Adipocyte (in vitro differentiated cells): Measurements from ENCODE around the gene RPA1.

Source experiments
- DNase-seq: peaks from one replicate; pipeline ENCODE4 v3.0.0-alpha.2; 2015; ENCODE audit warnings: low read depth
- H3K27me3 ChIP-seq: replicated peaks from 2 replicates; pipeline ENCODE4 v1.7.0; 2013; ENCODE audit warnings: mild to moderate bottlenecking, low read length, moderate library complexity; ENCODE audit not compliant: control insufficient read depth, insufficient read depth
- H3K36me3 ChIP-seq: 2 replicates; pipeline ENCODE4 v1.7.0; 2013; ENCODE audit warnings: low read length, mild to moderate bottlenecking, moderate library complexity; ENCODE audit not compliant: control insufficient read depth, insufficient read depth, severe bottlenecking
- H3K4me1 ChIP-seq: 2 replicates; pipeline ENCODE4 v1.7.0; 2013; ENCODE audit warnings: mild to moderate bottlenecking, low read length, moderate library complexity; ENCODE audit not compliant: control insufficient read depth, insufficient read depth
- H3K4me3 ChIP-seq: 2 replicates; pipeline ENCODE4 v1.7.0; 2013; ENCODE audit warnings: mild to moderate bottlenecking, low read length, moderate library complexity
- H3K9ac ChIP-seq: 2 replicates; pipeline ENCODE4 v1.7.0; 2013; ENCODE audit warnings: mild to moderate bottlenecking, low read length, moderate library complexity
- H3K9me3 ChIP-seq: 2 replicates; pipeline ENCODE4 v1.7.0; 2013; ENCODE audit warnings: mild to moderate bottlenecking, low read length, moderate library complexity; ENCODE audit not compliant: control insufficient read depth

The RPA1 gene

GRCh38 chr17:1914661-1915083 lies 84.9 kb downstream of the RPA1 start:
- Histone ChIP-seq H3K4me3 (no peak overlapping the region), H3K27me3 (peaks cover 74% of the 10 kb centered on the region), H3K36me3 (no peaks in the 10 kb centered on the region), H3K4me1 (peaks cover 3% of the 10 kb centered on the region), H3K9me3 (no peaks in the 10 kb centered on the region), H3K9ac (no peak overlapping the region)
- DNase-seq, result no peak

DNA sequence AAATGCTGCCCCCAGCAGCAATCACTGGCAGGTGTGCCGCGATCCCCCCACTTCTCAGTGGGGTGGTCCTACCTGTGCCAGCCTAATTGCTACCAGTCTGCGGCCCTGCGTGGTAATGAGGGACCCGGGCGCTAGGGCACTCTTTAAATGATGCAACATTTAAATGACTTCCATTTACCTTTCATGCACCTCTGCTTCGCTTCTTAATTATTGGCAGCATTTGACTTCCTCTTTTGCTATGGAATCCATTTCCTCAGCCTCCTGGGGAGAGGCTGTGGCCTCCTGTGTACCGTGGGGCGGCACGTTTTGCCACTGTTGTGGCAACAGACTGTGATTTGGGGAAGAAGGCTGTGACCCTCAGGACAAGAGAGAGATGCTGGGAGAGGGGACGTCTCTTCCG lies 86.1 kb downstream of the RPA1 start:
- Histone ChIP-seq H3K4me3 (no peak overlapping the region), H3K36me3 (no peaks in the 10 kb centered on the region), H3K4me1 (no peaks in the 10 kb centered on the region), H3K27me3 (peaks cover 73% of the 10 kb centered on the region), H3K9ac (no peak overlapping the region), H3K9me3 (no peaks in the 10 kb centered on the region)
- no peak for DNase-seq

DNA sequence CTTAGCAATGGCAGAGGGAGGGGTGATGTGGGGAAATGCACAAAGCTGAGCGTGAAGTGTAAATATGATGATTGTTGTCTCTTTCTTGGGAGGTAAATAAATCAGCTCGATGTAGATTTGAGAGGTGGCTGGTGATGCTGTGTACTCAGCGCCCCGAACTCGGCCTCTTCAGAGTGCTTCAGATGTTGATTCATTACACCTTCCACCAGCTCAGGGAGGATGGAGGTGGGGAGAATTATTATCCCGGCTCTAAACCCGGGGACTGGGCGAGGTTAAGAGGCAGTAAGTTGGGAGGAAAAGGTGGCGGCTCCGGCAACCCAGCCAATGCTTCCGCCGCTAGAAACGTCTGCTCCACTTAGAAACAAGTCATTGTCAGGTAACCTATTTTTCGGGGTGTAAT lies 86.5 kb downstream of the RPA1 start:
- no peak for DNase-seq
- no peaks in the 10 kb centered on the region for H3K4me1 ChIP-seq
- H3K9me3 ChIP-seq, result no peaks in the 10 kb centered on the region
- H3K36me3 ChIP-seq, result no peaks in the 10 kb centered on the region
- H3K9ac ChIP-seq, result no peak overlapping the region
- H3K4me3 ChIP-seq, result no peak overlapping the region
- peaks cover 70% of the 10 kb centered on the region for H3K27me3 ChIP-seq

DNA sequence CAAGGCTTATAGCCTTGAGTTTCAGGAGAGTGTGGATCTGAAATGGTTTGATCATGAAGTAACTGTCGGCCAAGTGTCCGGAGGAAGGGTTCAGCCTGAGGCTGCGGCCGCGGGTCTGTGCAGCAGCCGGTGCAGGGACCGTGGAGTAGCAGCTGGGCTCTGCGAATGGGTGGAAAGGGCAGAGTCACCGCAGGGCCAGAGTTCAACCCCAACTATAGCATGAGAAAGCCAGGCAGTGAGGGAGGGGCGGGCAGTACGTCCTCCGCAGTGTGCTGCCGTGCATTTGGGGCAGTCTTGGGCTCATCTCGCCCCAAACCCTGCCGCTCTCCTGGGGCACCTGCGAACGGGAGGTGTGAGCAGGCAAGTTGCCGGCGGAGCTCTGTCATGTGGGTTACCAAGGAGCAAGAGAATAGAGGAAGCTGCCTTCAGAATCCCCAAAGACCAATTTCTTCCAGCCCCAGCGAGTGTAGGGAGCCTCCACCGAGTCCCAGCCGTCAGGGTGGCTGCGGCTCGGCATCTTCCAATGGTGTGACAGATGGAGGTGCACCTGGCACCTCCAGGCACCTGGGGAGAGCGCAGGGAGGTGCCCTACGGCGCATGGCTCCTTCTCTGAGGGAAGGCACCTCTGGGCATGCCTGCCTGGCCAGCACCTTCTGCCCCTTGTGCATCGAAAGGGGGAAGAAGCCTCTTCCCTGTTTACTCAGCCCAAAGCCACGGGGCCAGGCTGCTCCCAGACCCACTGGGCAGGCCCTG lies 87.3 kb downstream of the RPA1 start:
- DNase-seq, result no peak
- H3K27me3 ChIP-seq, result peaks cover 62% of the 10 kb centered on the region
- no peaks in the 10 kb centered on the region for H3K36me3 ChIP-seq
- no peak overlapping the region for H3K9ac ChIP-seq
- no peaks in the 10 kb centered on the region for H3K9me3 ChIP-seq
- no peaks in the 10 kb centered on the region for H3K4me1 ChIP-seq
- no peak overlapping the region for H3K4me3 ChIP-seq

DNA sequence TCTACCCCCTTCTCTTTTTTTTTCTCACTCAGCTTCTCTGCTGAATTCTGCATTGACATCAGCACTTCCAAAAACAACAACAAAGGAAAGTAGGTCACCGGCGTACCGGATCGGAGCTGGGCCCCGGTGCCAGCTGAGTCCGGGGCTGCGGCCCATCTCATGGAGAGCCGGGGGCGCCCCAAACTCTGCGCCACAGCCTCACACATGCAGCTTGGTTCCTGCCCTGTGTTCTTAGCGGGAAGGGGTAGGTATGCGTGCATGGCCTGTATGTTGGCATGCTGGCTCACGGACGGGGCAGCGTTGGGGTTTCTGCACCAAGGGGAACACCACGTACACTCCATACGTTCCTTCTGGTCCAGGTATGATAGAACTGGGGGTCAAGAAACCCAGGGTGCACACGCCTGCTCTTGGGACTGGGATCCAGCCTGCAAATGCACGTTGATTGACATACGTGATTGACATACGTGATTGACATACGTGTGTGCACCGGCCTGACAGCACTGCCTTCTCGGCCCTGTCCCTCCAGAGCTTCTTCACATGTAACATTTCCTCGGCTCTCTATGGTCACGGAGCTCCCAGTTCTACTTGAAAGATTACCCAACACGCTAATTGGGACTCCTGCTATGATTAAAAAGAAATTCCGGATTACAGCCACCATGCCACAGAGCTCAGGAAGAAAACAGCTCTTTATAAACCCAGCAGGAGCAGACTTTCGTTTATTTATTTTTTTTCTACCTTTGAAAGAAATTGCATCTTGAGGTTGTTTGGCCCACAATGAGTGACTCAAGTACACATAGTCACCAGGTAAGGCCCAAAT lies 88.7 kb downstream of the RPA1 start:
- Histone ChIP-seq H3K4me1 (no peaks in the 10 kb centered on the region), H3K27me3 (peaks cover 49% of the 10 kb centered on the region), H3K9me3 (no peaks in the 10 kb centered on the region), H3K4me3 (no peak overlapping the region), H3K36me3 (no peaks in the 10 kb centered on the region), H3K9ac (no peak overlapping the region)
- DNase-seq, result no peak

DNA sequence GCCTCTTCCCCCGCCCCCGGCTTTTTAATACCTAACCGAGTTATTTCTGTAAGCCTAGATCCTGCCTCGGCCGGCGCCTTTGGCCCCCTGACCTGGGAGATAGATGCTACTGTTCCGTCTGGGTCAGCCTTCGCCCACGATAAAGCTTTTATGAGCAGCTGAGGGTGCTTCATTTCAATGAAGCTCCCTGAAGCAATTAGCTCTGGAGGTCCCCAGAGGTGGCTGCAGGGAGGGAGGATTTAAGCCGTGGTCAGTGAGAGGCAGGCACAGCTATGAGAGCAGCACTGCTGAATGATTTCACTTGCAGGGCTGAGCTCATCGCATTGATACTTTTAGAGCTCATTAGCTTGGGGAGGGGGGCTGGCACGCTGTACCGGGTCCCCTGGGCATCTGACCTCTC lies 89.4 kb downstream of the RPA1 start:
- no peaks in the 10 kb centered on the region for H3K4me1 ChIP-seq
- H3K9ac ChIP-seq, result no peak overlapping the region
- H3K4me3 ChIP-seq, result no peak overlapping the region
- DNase-seq, result no peak
- H3K27me3 ChIP-seq, result peaks cover 43% of the 10 kb centered on the region
- no peaks in the 10 kb centered on the region for H3K9me3 ChIP-seq
- H3K36me3 ChIP-seq, result no peaks in the 10 kb centered on the region

GRCh38 chr17:1920948-1921351 lies 91.1 kb downstream of the RPA1 start:
- Histone ChIP-seq H3K4me1 (no peaks in the 10 kb centered on the region), H3K27me3 (peaks cover 28% of the 10 kb centered on the region), H3K9ac (no peak overlapping the region), H3K4me3 (no peak overlapping the region), H3K9me3 (no peaks in the 10 kb centered on the region), H3K36me3 (no peaks in the 10 kb centered on the region)
- no peak for DNase-seq

- no peak overlapping the region for H3K4me3 ChIP-seq
- no peaks in the 10 kb centered on the region for H3K36me3 ChIP-seq
- peaks cover 36% of the 10 kb centered on the region for H3K27me3 ChIP-seq
- DNase-seq, result no peak
- H3K9ac ChIP-seq, result no peak overlapping the region
- no peaks in the 10 kb centered on the region for H3K9me3 ChIP-seq
- no peaks in the 10 kb centered on the region for H3K4me1 ChIP-seq
These were observed 99.2 kb downstream of the RPA1 start for GRCh38 chr17:1928976-1929375.

- Histone ChIP-seq H3K4me3 (no peak overlapping the region), H3K36me3 (no peaks in the 10 kb centered on the region), H3K9me3 (no peaks in the 10 kb centered on the region), H3K9ac (no peak overlapping the region), H3K27me3 (peaks cover 40% of the 10 kb centered on the region), H3K4me1 (no peaks in the 10 kb centered on the region)
- no peak for DNase-seq
These were observed 100.5 kb downstream of the RPA1 start for GRCh38 chr17:1930337-1930645.

DNA sequence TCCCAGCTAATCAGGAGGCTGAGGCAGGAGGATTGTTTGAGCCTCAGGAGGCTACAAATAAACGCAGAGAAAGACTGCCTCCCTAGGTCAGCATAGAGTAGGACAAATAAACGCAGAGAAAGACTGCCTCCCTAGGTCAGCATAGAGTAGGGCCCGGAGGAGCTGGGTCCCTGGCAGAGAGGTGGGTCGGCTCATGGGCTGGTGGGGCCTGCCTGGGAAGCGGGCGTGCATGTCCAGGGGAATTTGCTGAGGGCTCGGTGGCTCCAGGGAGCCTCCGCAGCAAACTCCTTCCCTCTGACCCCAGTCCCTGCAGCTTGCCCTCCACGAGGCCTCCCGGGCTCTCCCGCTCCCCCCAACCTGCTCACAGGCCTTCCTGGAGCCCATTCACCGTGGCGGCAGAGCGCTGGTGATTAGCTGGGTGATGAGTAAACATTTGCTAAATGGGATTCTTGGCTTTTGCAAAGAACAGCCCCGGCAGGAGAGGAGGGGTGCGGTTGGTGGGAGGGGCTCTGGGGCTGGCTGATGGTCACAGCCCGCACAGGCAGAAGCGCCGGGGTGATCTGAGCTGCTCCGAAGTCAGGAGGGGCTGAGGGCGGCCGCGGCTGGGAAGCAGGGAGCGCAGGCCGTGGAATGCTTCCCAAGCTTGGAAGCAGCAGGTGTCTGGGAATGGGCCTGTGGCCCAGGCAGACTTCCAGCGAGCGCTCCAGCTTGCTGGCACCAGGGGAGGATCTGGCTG lies 102.2 kb downstream of the RPA1 start:
- Histone ChIP-seq H3K9me3 (no peaks in the 10 kb centered on the region), H3K4me1 (no peaks in the 10 kb centered on the region), H3K27me3 (peaks cover 35% of the 10 kb centered on the region), H3K4me3 (no peak overlapping the region), H3K9ac (no peak overlapping the region), H3K36me3 (peaks cover 8% of the 10 kb centered on the region)
- no peak for DNase-seq
